Loucy (cell line): ENCODE data around the gene ZNF23.

ENCODE experiments used
- H2AFZ ChIP-seq: fragments of 200-600 bp; sonication (generic); 2 replicates; pipeline ENCODE4 v1.6.0; 2016; ENCODE audit warnings: antibody characterized with exemption, mild to moderate bottlenecking, low read length, moderate library complexity
- H3F3A ChIP-seq: fragments of 200-600 bp; 2 replicates; pipeline ENCODE4 v1.6.0; 2016; ENCODE audit warnings: antibody characterized with exemption, low read depth, mild to moderate bottlenecking
- H3K27me3 ChIP-seq: fragments of 200-600 bp; sonication (generic); 2 replicates; pipeline ENCODE4 v1.6.1; 2014; ENCODE audit warnings: low read length, mild to moderate bottlenecking; ENCODE audit not compliant: insufficient read depth, poor library complexity, severe bottlenecking
- H3K36me3 ChIP-seq: fragments of 200-600 bp; sonication (generic); 2 replicates; pipeline ENCODE4 v1.6.1; 2016; ENCODE audit warnings: low read length; ENCODE audit not compliant: insufficient read depth
- H3K4me1 ChIP-seq: fragments of 200-600 bp; sonication (generic); 2 replicates; pipeline ENCODE4 v1.5.1; 2014; ENCODE audit warnings: low read length, mild to moderate bottlenecking; ENCODE audit not compliant: insufficient read depth, poor library complexity, severe bottlenecking
- H3K4me2 ChIP-seq: fragments of 200-600 bp; sonication (generic); 2 replicates; pipeline ENCODE4 v1.6.0; 2014; ENCODE audit warnings: antibody characterized with exemption, low read length, low read depth, mild to moderate bottlenecking; ENCODE audit not compliant: poor library complexity, severe bottlenecking
- H3K4me3 ChIP-seq: fragments of 200-600 bp; sonication (generic); 2 replicates; pipeline ENCODE4 v1.5.1; 2014; ENCODE audit warnings: low read length, mild to moderate bottlenecking, mixed read lengths; ENCODE audit not compliant: poor library complexity, severe bottlenecking
- H3K79me2 ChIP-seq: fragments of 200-600 bp; sonication (generic); 2 replicates; pipeline ENCODE4 v1.6.1; 2014; ENCODE audit warnings: low read length; ENCODE audit not compliant: insufficient read depth
- H3K9ac ChIP-seq: fragments of 200-600 bp; sonication (generic); 2 replicates; pipeline ENCODE4 v1.6.0; 2014; ENCODE audit warnings: mild to moderate bottlenecking, low read depth, low read length, moderate library complexity; ENCODE audit not compliant: poor library complexity, severe bottlenecking
- H3K9me2 ChIP-seq: fragments of 200-600 bp; sonication (generic); replicated peaks from 2 replicates; pipeline ENCODE4 v1.6.1; 2016; ENCODE audit warnings: low read depth, low read length, mixed read lengths
- H3K9me3 ChIP-seq: fragments of 200-600 bp; sonication (generic); 2 replicates; pipeline ENCODE4 v1.6.1; 2014; ENCODE audit warnings: mild to moderate bottlenecking, antibody characterized with exemption, low read length, low read depth; ENCODE audit not compliant: insufficient read depth
- H4K20me1 ChIP-seq: fragments of 200-600 bp; sonication (generic); 2 replicates; pipeline ENCODE4 v1.6.0; 2014; ENCODE audit warnings: antibody characterized with exemption, low read length, mild to moderate bottlenecking; ENCODE audit not compliant: insufficient read depth, poor library complexity, severe bottlenecking
- EZH2phosphoT487 ChIP-seq: fragments of 200-600 bp; IDR thresholded peaks from 2 replicates; pipeline ENCODE4 v1.6.1; 2018; ENCODE audit warnings: antibody characterized with exemption, mild to moderate bottlenecking, moderate library complexity, borderline replicate concordance
- TF ChIP-seq, protein P1 (sequence below): fragments of 200-600 bp; sonication (generic); conservative IDR thresholded peaks from 2 replicates; pipeline ENCODE4 v1.5.1; 2014; ENCODE audit warnings: mild to moderate bottlenecking, antibody characterized with exemption, low read length

The ZNF23 gene

DNA sequence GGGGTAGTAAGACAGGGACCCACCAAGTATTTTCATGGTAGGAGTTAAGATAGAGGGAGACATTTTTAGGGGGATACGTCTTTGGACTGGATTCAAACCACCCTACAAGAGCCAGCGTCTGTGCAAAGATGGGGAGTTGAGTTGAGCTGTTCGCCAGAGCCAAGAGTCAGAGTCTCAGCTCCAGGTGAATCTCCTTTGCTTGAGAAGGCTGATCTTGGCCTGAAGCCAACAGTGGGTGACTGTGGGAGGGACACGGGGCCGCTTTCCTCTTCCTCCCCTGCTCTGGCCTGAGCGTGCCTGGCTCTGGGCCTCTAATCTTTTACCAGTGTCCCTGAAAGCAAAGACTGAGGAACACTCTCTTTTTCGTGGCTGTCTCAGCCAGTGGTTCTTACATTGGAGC lies 25.6 kb downstream of the ZNF23 start:
- no peaks in the 10 kb centered on the region for H3K36me3 ChIP-seq
- no peaks in the 10 kb centered on the region for H3F3A ChIP-seq
- no peak overlapping the region for H3K4me2 ChIP-seq
- no peaks in the 10 kb centered on the region for H3K9me2 ChIP-seq
- no peaks in the 10 kb centered on the region for H3K79me2 ChIP-seq
- no peaks in the 10 kb centered on the region; the same call in 1 of the 2 replicates for H3K9me3 ChIP-seq
- TF ChIP-seq, protein P1, sequence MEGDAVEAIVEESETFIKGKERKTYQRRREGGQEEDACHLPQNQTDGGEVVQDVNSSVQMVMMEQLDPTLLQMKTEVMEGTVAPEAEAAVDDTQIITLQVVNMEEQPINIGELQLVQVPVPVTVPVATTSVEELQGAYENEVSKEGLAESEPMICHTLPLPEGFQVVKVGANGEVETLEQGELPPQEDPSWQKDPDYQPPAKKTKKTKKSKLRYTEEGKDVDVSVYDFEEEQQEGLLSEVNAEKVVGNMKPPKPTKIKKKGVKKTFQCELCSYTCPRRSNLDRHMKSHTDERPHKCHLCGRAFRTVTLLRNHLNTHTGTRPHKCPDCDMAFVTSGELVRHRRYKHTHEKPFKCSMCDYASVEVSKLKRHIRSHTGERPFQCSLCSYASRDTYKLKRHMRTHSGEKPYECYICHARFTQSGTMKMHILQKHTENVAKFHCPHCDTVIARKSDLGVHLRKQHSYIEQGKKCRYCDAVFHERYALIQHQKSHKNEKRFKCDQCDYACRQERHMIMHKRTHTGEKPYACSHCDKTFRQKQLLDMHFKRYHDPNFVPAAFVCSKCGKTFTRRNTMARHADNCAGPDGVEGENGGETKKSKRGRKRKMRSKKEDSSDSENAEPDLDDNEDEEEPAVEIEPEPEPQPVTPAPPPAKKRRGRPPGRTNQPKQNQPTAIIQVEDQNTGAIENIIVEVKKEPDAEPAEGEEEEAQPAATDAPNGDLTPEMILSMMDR: no peak
- TF ChIP-seq EZH2phosphoT487: no peak
- H4K20me1 ChIP-seq: no peaks in the 10 kb centered on the region
- no peak overlapping the region for H3K4me3 ChIP-seq
- no peak overlapping the region for H3K9ac ChIP-seq
- no peaks in the 10 kb centered on the region for H3K27me3 ChIP-seq
- H2AFZ ChIP-seq: no peak overlapping the region
- no peaks in the 10 kb centered on the region for H3K4me1 ChIP-seq

DNA sequence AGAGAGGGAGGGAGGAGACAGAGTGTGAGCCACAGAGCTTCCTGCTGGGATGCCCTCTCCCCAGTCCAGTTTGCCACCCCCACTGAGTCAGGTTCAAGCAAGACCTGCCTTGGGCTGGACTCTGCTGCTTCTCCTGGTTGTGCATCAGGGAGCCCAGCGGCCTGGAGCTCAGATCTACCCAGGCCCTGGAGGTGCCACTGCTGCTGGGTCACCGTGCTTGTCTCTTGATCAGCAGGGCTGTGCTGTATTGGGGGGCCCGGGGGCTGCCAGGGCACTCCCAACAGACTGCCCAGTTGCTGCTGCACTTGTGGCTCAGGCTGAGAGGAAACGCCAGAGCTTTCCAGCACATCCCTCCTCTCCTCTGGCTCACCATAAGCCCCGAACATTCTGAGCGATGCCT lies 29.1 kb downstream of the ZNF23 start:
- H3K27me3 ChIP-seq: no peaks in the 10 kb centered on the region

DNA sequence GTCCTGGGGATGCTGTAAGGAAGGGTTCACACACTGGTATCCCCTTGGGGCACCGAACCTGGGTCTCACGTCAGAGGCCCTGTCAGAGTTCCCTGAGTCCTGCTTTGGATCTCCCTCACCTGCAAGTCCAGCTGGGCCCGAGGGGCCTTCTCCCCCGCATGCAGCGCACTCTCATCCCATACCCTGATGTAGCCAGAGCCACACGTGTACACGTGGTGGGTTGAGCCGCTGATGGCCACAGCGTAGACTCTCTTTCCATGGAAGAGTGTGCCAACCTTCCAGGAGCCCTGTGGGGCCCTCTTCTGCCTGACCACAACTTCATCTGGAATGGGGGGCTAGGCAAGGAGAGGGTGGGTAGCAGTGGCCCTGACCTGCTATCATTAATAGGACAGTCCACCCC lies 30.1 kb downstream of the ZNF23 start:
- no peaks in the 10 kb centered on the region; the same call in 1 of the 2 replicates for H3K9me3 ChIP-seq
- H3K27me3 ChIP-seq: no peaks in the 10 kb centered on the region
- H2AFZ ChIP-seq: no peak overlapping the region
- H3K9ac ChIP-seq: no peak overlapping the region
- H3K4me1 ChIP-seq: no peaks in the 10 kb centered on the region
- H4K20me1 ChIP-seq: no peaks in the 10 kb centered on the region
- no peaks in the 10 kb centered on the region for H3K79me2 ChIP-seq
- no peak overlapping the region for H3K4me2 ChIP-seq
- no peak for TF ChIP-seq EZH2phosphoT487
- TF ChIP-seq, protein P1: no peak
- H3K36me3 ChIP-seq: no peaks in the 10 kb centered on the region
- H3K9me2 ChIP-seq: no peaks in the 10 kb centered on the region
- no peaks in the 10 kb centered on the region for H3F3A ChIP-seq
- H3K4me3 ChIP-seq: no peak overlapping the region

More for the DNA sequence above, 29.1 kb downstream of the ZNF23 start:
- Histone ChIP-seq H2AFZ (no peak overlapping the region), H3K79me2 (no peaks in the 10 kb centered on the region), H3K9me2 (no peaks in the 10 kb centered on the region), H3F3A (no peaks in the 10 kb centered on the region), H3K4me3 (no peak overlapping the region), H3K4me1 (no peaks in the 10 kb centered on the region), H3K4me2 (no peak overlapping the region), H3K9me3 (no peaks in the 10 kb centered on the region; the same call in 1 of the 2 replicates), H3K36me3 (no peaks in the 10 kb centered on the region), H3K9ac (no peak overlapping the region), H4K20me1 (no peaks in the 10 kb centered on the region)
- TF ChIP-seq, protein P1: no peak
- no peak for TF ChIP-seq EZH2phosphoT487
